ENCODE results near the gene KRTAP29-1.

Gene KRTAP29-1

DNA sequence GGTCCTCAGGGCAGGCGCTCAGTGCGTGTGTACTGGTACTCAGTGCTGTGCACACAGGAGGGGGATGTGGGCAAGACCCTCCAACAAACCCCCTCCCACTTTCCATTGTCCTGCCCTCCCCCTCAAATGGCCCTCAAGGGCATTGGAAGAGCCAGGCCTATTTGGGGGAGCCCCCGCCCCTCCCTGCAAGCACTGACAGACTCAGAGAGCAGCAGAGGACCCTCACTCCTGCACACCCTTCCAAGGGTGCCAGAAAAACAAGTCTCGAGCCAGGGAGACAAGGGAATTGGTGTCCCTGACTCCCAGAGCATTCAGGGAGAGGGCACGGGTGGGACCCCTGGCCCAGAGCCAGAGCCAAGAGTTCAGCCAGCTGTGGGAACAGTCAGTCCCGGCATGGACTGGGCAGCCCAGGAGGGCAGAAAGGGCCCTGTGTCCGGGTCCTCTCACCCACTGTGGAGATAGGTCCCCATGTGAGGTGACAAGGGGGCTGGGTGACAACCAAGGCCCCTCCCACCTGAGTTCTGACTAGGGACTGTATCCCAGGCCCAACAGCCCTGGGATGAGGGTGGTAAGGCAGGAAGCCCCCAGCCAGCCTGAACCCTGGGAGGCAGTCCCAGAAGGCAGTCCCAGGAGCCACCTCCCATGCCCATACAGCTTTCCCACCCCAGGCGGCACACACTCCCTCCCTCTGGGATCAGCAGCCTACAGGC, 24.9 kb upstream of the KRTAP29-1 start:
- Histone ChIP-seq H3K27me3 (ENCODE audit: insufficient read depth, low read length, poor library complexity) (peaks cover 2% of the 10 kb centered on the region), H3K36me3 (ENCODE audit: insufficient read depth, low read length) (no peaks in the 10 kb centered on the region), H3K9me3 (ENCODE audit: insufficient read depth, low read length, severe bottlenecking) (no peaks in the 10 kb centered on the region), H2AFZ (ENCODE audit: low read depth, low read length) (no peak overlapping the region), H3K4me2 (ENCODE audit: insufficient read depth, low read length) (no peak overlapping the region), H3K4me1 (ENCODE audit: insufficient read depth, low read length) (no peaks in the 10 kb centered on the region), H3K9ac (ENCODE audit: low read depth, low read length) (no peak overlapping the region), H4K20me1 (ENCODE audit: insufficient read depth, low read length) (no peaks in the 10 kb centered on the region; the same call in 1 of the 2 replicates), H3K79me2 (ENCODE audit: insufficient read depth, low read length) (no peaks in the 10 kb centered on the region), H3K4me3 (ENCODE audit: low read depth in 1 of 2, low read length in 2 of 2) (no peak overlapping the region), H3K27ac (ENCODE audit: low read length) (no peak overlapping the region)
- DNase-seq (no peak), ATAC-seq (ENCODE audit: insufficient read depth, low read depth) (no peak)
- TF ChIP-seq CTCF (IDR thresholded peaks at IDR 0.05; ENCODE audit: borderline replicate concordance, extremely low read depth, low read length, poor library complexity, severe bottlenecking) (no peak), EZH2 (IDR thresholded peaks at IDR 0.05; ENCODE audit: borderline replicate concordance, low read depth, low read length, severe bottlenecking) (no peak)

- no peak overlapping the region for H3K27ac ChIP-seq (ENCODE audit: low read length)
- no peaks in the 10 kb centered on the region for H3K27me3 ChIP-seq (ENCODE audit: insufficient read depth, low read length, poor library complexity)
- no peaks in the 10 kb centered on the region for H3K4me1 ChIP-seq (ENCODE audit: insufficient read depth, low read length)
- H3K9ac ChIP-seq (ENCODE audit: low read depth, low read length), result no peak overlapping the region
- no peak overlapping the region for H2AFZ ChIP-seq (ENCODE audit: low read depth, low read length)
- ATAC-seq (ENCODE audit: insufficient read depth, low read depth) (no peak), DNase-seq (no peak)
- no peaks in the 10 kb centered on the region for H3K79me2 ChIP-seq (ENCODE audit: insufficient read depth, low read length)
- no peaks in the 10 kb centered on the region; the same call in 1 of the 2 replicates for H4K20me1 ChIP-seq (ENCODE audit: insufficient read depth, low read length)
- no peak for TF ChIP-seq EZH2 (IDR thresholded peaks at IDR 0.05; ENCODE audit: borderline replicate concordance, low read depth, low read length, severe bottlenecking)
- TF ChIP-seq CTCF (IDR thresholded peaks at IDR 0.05; ENCODE audit: borderline replicate concordance, extremely low read depth, low read length, poor library complexity, severe bottlenecking), result no peak
- H3K36me3 ChIP-seq (ENCODE audit: insufficient read depth, low read length), result no peaks in the 10 kb centered on the region
- H3K4me3 ChIP-seq (ENCODE audit: low read depth in 1 of 2, low read length in 2 of 2), result no peak overlapping the region
- H3K9me3 ChIP-seq (ENCODE audit: insufficient read depth, low read length, severe bottlenecking), result no peaks in the 10 kb centered on the region
- H3K4me2 ChIP-seq (ENCODE audit: insufficient read depth, low read length), result no peak overlapping the region
Measured at GRCh38 chr17:41326173-41327145, 23.8 kb upstream of the KRTAP29-1 start.

- Histone ChIP-seq H3K27me3 (ENCODE audit: insufficient read depth, low read length, poor library complexity) (no peaks in the 10 kb centered on the region), H3K4me2 (ENCODE audit: insufficient read depth, low read length) (no peak overlapping the region), H3K36me3 (ENCODE audit: insufficient read depth, low read length) (no peaks in the 10 kb centered on the region), H3K79me2 (ENCODE audit: insufficient read depth, low read length) (no peaks in the 10 kb centered on the region), H3K9ac (ENCODE audit: low read depth, low read length) (no peak overlapping the region), H2AFZ (ENCODE audit: low read depth, low read length) (no peak overlapping the region; the same call in 1 of the 2 replicates), H3K4me1 (ENCODE audit: insufficient read depth, low read length) (no peaks in the 10 kb centered on the region), H3K27ac (ENCODE audit: low read length) (no peak overlapping the region), H3K9me3 (ENCODE audit: insufficient read depth, low read length, severe bottlenecking) (no peaks in the 10 kb centered on the region), H3K4me3 (ENCODE audit: low read depth in 1 of 2, low read length in 2 of 2) (no peak overlapping the region), H4K20me1 (ENCODE audit: insufficient read depth, low read length) (no peaks in the 10 kb centered on the region; the same call in 1 of the 2 replicates)
- ATAC-seq (ENCODE audit: insufficient read depth, low read depth) (no peak), DNase-seq (no peak)
- TF ChIP-seq EZH2 (IDR thresholded peaks at IDR 0.05; ENCODE audit: borderline replicate concordance, low read depth, low read length, severe bottlenecking), result no peak
- no peak for TF ChIP-seq CTCF (IDR thresholded peaks at IDR 0.05; ENCODE audit: borderline replicate concordance, extremely low read depth, low read length, poor library complexity, severe bottlenecking)
Measured at GRCh38 chr17:41325611-41326010, 23.0 kb upstream of the KRTAP29-1 start.

Measured in DND-41 (cell line).